Chondrocyte (in vitro differentiated cells): ENCODE data around the gene SIRPA. TPM values are rescaled to one million over a fixed set of nuclear protein-coding genes. Genes with fewer than 3 reads are reported as not detected.
A peak's percentile ranks its signal among the peaks of the same experiment; 100 is the strongest.

Source experiments
- DNase-seq: peaks from one replicate; pipeline ENCODE4 v3.0.0; 2021; ENCODE audit warnings: mixed read lengths, low spot score
- H3K27ac Mint-ChIP-seq: one replicate; pipeline ENCODE4 v1.8.0; 2021; ENCODE audit warnings: mild to moderate bottlenecking, moderate library complexity, mixed read lengths; ENCODE audit not compliant: unreplicated experiment
- H3K27me3 Mint-ChIP-seq: 2 replicates; pipeline ENCODE4 v1.8.0; 2021; ENCODE audit warnings: low read depth, mixed read lengths
- H3K36me3 Mint-ChIP-seq: 2 replicates; pipeline ENCODE4 v1.8.0; 2021; ENCODE audit warnings: low read depth, mixed read lengths
- H3K4me1 Mint-ChIP-seq: 2 replicates; pipeline ENCODE4 v1.8.0; 2021; ENCODE audit warnings: low read depth, mild to moderate bottlenecking, mixed read lengths
- H3K4me3 Mint-ChIP-seq: one replicate; pipeline ENCODE4 v1.8.0; 2021; ENCODE audit warnings: mild to moderate bottlenecking, moderate library complexity, mixed read lengths; ENCODE audit not compliant: unreplicated experiment
- H3K9me3 Mint-ChIP-seq: 2 replicates; pipeline ENCODE4 v1.8.0; 2021; ENCODE audit warnings: low read depth, mixed read lengths
- CTCF ChIP-seq: fragments of 200-600 bp; sonication (generic); IDR thresholded peaks from 2 replicates; pipeline ENCODE4 v1.5.0; 2021; ENCODE audit warnings: antibody characterized with exemption, mild to moderate bottlenecking, moderate library complexity
- total RNA-seq: library from RNA; stranded (reverse); gene quantifications from 3 replicates; pipeline ENCODE4 v1.2.1, GENCODE V29; 2021

The SIRPA gene
- total RNA-seq, 1 donor from 2014 or later: 25.6 TPM

GRCh38 chr20:1881240-1881835 lies 13.9 kb upstream of the SIRPA start:
- Mint-ChIP-seq H3K27ac (no peak overlapping the region), H3K4me3 (no peak overlapping the region), H3K36me3 (no peaks in the 10 kb centered on the region), H3K27me3 (peaks cover 24% of the 10 kb centered on the region), H3K4me1 (peaks cover 6% of the 10 kb centered on the region), H3K9me3 (no peaks in the 10 kb centered on the region)
- no peak for TF ChIP-seq CTCF
- DNase-seq: no peak

- no peak for TF ChIP-seq CTCF
- H3K4me3 Mint-ChIP-seq: no peak overlapping the region
- H3K27ac Mint-ChIP-seq: no peak overlapping the region
- peaks cover 6% of the 10 kb centered on the region for H3K4me1 Mint-ChIP-seq
- H3K27me3 Mint-ChIP-seq: peaks cover 24% of the 10 kb centered on the region
- no peak for DNase-seq
- H3K36me3 Mint-ChIP-seq: no peaks in the 10 kb centered on the region
- no peaks in the 10 kb centered on the region for H3K9me3 Mint-ChIP-seq
These were observed 13.2 kb upstream of the SIRPA start for GRCh38 chr20:1882026-1882425.

DNA sequence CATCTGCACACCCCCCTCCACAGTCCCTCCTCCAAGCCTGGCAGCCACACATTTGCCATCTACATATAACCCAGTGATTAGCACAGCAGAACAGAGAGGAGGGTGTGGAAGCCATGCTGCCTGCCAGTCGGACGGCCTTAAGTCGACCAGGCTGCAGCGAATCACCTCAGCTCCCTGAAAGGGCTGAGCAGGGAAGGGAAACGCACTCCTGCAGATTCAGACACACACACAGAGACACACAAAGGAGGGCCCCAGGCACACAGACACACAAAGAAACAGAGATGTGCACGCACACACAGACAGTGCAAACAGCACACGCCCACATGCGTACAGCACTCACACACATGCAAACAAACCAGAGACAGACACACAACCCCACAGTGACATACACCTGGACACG lies 11.2 kb upstream of the SIRPA start:
- H3K27ac Mint-ChIP-seq: no peak overlapping the region
- TF ChIP-seq CTCF: no peak
- no peaks in the 10 kb centered on the region for H3K36me3 Mint-ChIP-seq
- DNase-seq: peak; percentile 52
- H3K4me3 Mint-ChIP-seq: no peak overlapping the region
- no peaks in the 10 kb centered on the region for H3K9me3 Mint-ChIP-seq
- H3K27me3 Mint-ChIP-seq: peaks cover 26% of the 10 kb centered on the region
- peaks cover 6% of the 10 kb centered on the region for H3K4me1 Mint-ChIP-seq

DNA sequence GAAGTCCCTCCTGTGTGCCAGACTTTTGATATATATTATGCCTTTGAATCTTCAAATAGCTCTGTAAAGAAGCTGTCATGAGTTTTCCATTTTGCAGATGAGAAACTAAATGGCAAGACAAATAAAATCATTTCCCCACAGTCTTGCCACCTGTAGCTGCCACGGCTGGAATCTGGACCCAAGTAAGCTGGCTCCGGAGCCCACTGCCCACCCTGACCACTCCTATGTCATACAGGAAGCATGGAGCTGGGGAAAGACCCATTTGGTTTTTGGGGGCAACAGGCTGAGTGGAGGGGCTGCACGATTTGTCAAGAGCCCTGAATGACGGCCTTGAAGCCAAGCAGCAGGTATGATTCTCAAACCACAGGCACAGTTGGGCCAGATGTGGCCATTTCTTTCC lies 10.0 kb upstream of the SIRPA start:
- no peak for TF ChIP-seq CTCF
- H3K4me3 Mint-ChIP-seq: no peak overlapping the region
- peaks cover 22% of the 10 kb centered on the region for H3K27me3 Mint-ChIP-seq
- DNase-seq: no peak
- no peaks in the 10 kb centered on the region for H3K36me3 Mint-ChIP-seq
- no peaks in the 10 kb centered on the region for H3K9me3 Mint-ChIP-seq
- H3K4me1 Mint-ChIP-seq: peaks cover 6% of the 10 kb centered on the region
- no peak overlapping the region for H3K27ac Mint-ChIP-seq

DNA sequence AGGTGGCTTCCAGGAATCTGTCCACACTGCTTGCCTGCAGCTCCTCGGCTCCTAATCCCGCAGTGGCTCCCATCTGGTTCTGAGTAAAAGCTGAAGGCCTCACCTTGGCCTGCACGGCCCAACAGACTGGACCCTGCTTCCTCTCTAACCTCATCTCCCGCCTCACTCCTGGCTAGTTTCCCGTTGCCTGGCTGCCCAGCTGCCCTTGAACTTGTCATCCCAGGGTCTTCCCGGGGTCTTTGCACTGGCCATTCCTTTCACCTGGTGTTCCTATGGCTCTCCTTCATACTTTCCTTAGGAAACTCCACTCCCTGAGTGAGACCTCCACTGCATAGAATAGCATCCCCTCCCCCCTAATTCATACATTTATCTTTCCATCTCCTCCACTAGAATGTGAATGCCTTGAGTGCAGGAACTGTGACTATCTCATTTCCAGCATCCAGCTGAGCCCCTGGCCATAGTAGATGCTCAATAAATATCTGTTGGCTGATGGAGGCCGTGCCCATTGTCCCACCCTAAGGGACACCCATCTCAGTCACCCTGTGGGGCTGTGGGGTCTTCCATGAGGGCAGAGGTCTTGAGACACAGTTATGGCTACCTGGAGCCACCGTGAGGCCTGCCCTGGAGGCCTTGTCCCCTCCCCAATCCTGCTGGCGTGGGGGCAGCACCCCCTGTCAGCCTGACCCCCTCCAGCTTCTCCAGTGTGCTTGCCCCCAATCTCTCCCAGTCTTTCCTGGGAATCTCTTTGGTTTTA lies 9.1 kb upstream of the SIRPA start:
- Mint-ChIP-seq H3K4me3 (no peak overlapping the region), H3K4me1 (peaks cover 6% of the 10 kb centered on the region), H3K27ac (no peak overlapping the region), H3K9me3 (no peaks in the 10 kb centered on the region), H3K27me3 (peaks cover 17% of the 10 kb centered on the region), H3K36me3 (no peaks in the 10 kb centered on the region)
- no peak for TF ChIP-seq CTCF
- no peak for DNase-seq
